Tongue (tissue), 2 donors: ENCODE measurements around the gene S100A4. TPM values are rescaled to one million over a fixed set of nuclear protein-coding genes. Genes with fewer than 3 reads are reported as not detected.

Experiments
- DNase-seq: peaks from one replicate; pipeline ENCODE4 v3.0.0-alpha.2; 2015
- total RNA-seq: library from RNA; depleted of rRNA; stranded (reverse); fragments of >200 nt; gene quantifications from one replicate; pipeline ENCODE4 v1.2.3, GENCODE V29; 2014

The S100A4 gene
- total RNA-seq, 1 donor from 2014 or later: 160 TPM

GRCh38 chr1:153506831-153507413, 38.7 kb downstream of the S100A4 start:
- DNase-seq: peak; percentile 93

- no peak for DNase-seq
These were observed 39.2 kb downstream of the S100A4 start for GRCh38 chr1:153506386-153506785.

- DNase-seq: no peak
These were observed 40.0 kb downstream of the S100A4 start for GRCh38 chr1:153505576-153505975.

GRCh38 chr1:153503766-153504165, 41.8 kb downstream of the S100A4 start:
- DNase-seq: no peak

GRCh38 chr1:153498746-153499145, 46.9 kb downstream of the S100A4 start:
- DNase-seq: peak; percentile 47

GRCh38 chr1:153495536-153495935, 50.1 kb downstream of the S100A4 start:
- DNase-seq: no peak

GRCh38 chr1:153494976-153495535, 50.5 kb downstream of the S100A4 start:
- DNase-seq: peak; percentile 89

Other genes starting within 250 kb of the S100A4 start
- 2.4 TPM for gene PGLYRP3, start 232.9 kb downstream of the S100A4 start, total RNA-seq
- gene PGLYRP4, start 197.0 kb downstream of the S100A4 start, total RNA-seq: 0.31 TPM
- gene S100A9, start 188.0 kb downstream of the S100A4 start, total RNA-seq: 739 TPM
- gene S100A12, start 170.2 kb downstream of the S100A4 start, total RNA-seq: 7.6 TPM
- 87.6 TPM for gene S100A8, start 154.7 kb downstream of the S100A4 start, total RNA-seq
- gene S100A7A, start 129.3 kb downstream of the S100A4 start, total RNA-seq: not detected
- 2.6 TPM for gene S100A7, start 85.2 kb downstream of the S100A4 start, total RNA-seq
- gene S100A6, start 9.8 kb downstream of the S100A4 start, total RNA-seq: 103 TPM
- not detected for gene S100A5, start 4.9 kb downstream of the S100A4 start, total RNA-seq
- 0.72 TPM for gene S100A3, start 3.5 kb upstream of the S100A4 start, total RNA-seq
- gene S100A2, start 20.0 kb upstream of the S100A4 start, total RNA-seq: 46.5 TPM
- gene S100A16, start 67.3 kb upstream of the S100A4 start, total RNA-seq: 76.2 TPM
- 40.9 TPM for gene S100A14, start 70.5 kb upstream of the S100A4 start, total RNA-seq
- 42.5 TPM for gene S100A13, start 81.7 kb upstream of the S100A4 start, total RNA-seq
- gene S100A1, start 82.6 kb upstream of the S100A4 start, total RNA-seq: 13.4 TPM
- 71.8 TPM for gene CHTOP, start 88.3 kb upstream of the S100A4 start, total RNA-seq
- 64.9 TPM for gene SNAPIN, start 112.9 kb upstream of the S100A4 start, total RNA-seq
- 136 TPM for gene ILF2, start 125.2 kb upstream of the S100A4 start, total RNA-seq
- gene NPR1, start 132.9 kb upstream of the S100A4 start, total RNA-seq: 8.5 TPM
- 34.9 TPM for gene INTS3, start 182.2 kb upstream of the S100A4 start, total RNA-seq
- 15.2 TPM for gene SLC27A3, start 229.6 kb upstream of the S100A4 start, total RNA-seq